HG03066 (cell line): ENCODE data around the gene RPA3.
"Not testable (repeated sequence)": the region's sequence is repeated elsewhere in the genome, so short reads cannot be mapped to it uniquely, and the experiment has no call there.

Source experiments
- ATAC-seq: cut with Tn5 transposase; IDR thresholded peaks from one replicate; pipeline ENCODE4 v1.9.1; 2021; ENCODE audit warnings: low read depth; ENCODE audit not compliant: unreplicated experiment

The RPA3 gene

GRCh38 chr7:7662527-7662926 lies 55.9 kb downstream of the RPA3 start:
- no peak for ATAC-seq

- not testable (repeated sequence) for ATAC-seq
Measured at GRCh38 chr7:7656459-7656858, 61.9 kb downstream of the RPA3 start.

- no peak for ATAC-seq
Measured at GRCh38 chr7:7654964-7655715, 63.3 kb downstream of the RPA3 start.

- no peak for ATAC-seq
Measured at GRCh38 chr7:7653593-7654187, 64.7 kb downstream of the RPA3 start.

GRCh38 chr7:7652798-7653540 lies 65.4 kb downstream of the RPA3 start:
- no peak for ATAC-seq

- no peak for ATAC-seq
Measured at GRCh38 chr7:7651479-7651878, 66.9 kb downstream of the RPA3 start.

- ATAC-seq: no peak
Measured at GRCh38 chr7:7650682-7651206, 67.7 kb downstream of the RPA3 start.

- ATAC-seq: no peak
Measured at GRCh38 chr7:7647495-7648036, 70.8 kb downstream of the RPA3 start.

GRCh38 chr7:7642081-7642480 lies 76.3 kb downstream of the RPA3 start:
- no peak for ATAC-seq

GRCh38 chr7:7641129-7641663 lies 77.2 kb downstream of the RPA3 start:
- peak; percentile 10 for ATAC-seq

GRCh38 chr7:7640221-7641128 lies 77.9 kb downstream of the RPA3 start, which contains the start of gene UMAD1:
Gene UMAD1 (plus strand): TSS chr7:7640752. CDS start chr7:7673372, 32,620 bp downstream.
- ATAC-seq: peak; percentile 98

- peak; percentile 7 for ATAC-seq
Measured at GRCh38 chr7:7639847-7640220, 78.6 kb downstream of the RPA3 start.

GRCh38 chr7:7639421-7639820 lies 79.0 kb downstream of the RPA3 start:
- ATAC-seq: no peak

- ATAC-seq: no peak
Measured at GRCh38 chr7:7630626-7631329, 87.6 kb downstream of the RPA3 start.

- ATAC-seq: no peak
Measured at GRCh38 chr7:7628476-7628875, 89.9 kb downstream of the RPA3 start.

GRCh38 chr7:7620644-7621210 lies 97.7 kb downstream of the RPA3 start:
- ATAC-seq: no peak

GRCh38 chr7:7620236-7620635 lies 98.2 kb downstream of the RPA3 start:
- no peak for ATAC-seq

GRCh38 chr7:7618410-7618809 lies 100.0 kb downstream of the RPA3 start:
- ATAC-seq: no peak

- no peak for ATAC-seq
Measured at GRCh38 chr7:7617550-7617949, 100.9 kb downstream of the RPA3 start.
